Activated naive CD4-positive, alpha-beta T cell treated with anti-CD3 and anti-CD28 coated beads for 36 hours (primary cell): ENCODE data around the gene PITX3. TPM values are rescaled to one million over a fixed set of nuclear protein-coding genes. Genes with fewer than 3 reads are reported as not detected.
A peak's percentile ranks its signal among the peaks of the same experiment; 100 is the strongest.

Source experiments
- CTCF ChIA-PET: fragments of 350-600 bp; sonication (Branson Sonifier 250); formaldehyde crosslinking; loops from one replicate; lab custom pipeline; 2021; ENCODE audit warnings: antibody characterized with exemption; lab: Charles Lee
- DNase-seq: peaks from one replicate; pipeline ENCODE4 v3.0.0-alpha.2; 2020
- H3K27ac Mint-ChIP-seq: one replicate; pipeline ENCODE4 v1.8.0; 2021; ENCODE audit warnings: mild to moderate bottlenecking, mixed read lengths
- H3K27me3 Mint-ChIP-seq: one replicate; pipeline ENCODE4 v1.8.0; 2021; ENCODE audit warnings: low read depth, mixed read lengths
- H3K36me3 Mint-ChIP-seq: one replicate; pipeline ENCODE4 v1.8.0; 2021; ENCODE audit warnings: low read depth, mixed read lengths
- H3K4me1 Mint-ChIP-seq: one replicate; pipeline ENCODE4 v1.8.0; 2021; ENCODE audit warnings: low read depth, mixed read lengths
- H3K4me3 Mint-ChIP-seq: one replicate; pipeline ENCODE4 v1.8.0; 2021; ENCODE audit warnings: mild to moderate bottlenecking, moderate library complexity, mixed read lengths
- H3K9me3 Mint-ChIP-seq: one replicate; pipeline ENCODE4 v1.8.0; 2021; ENCODE audit warnings: mixed read lengths
- intact Hi-C: fragments of 100-400 bp; cut with micrococcal nuclease; formaldehyde crosslinking; loops from one replicate; pipeline ENCODE4 v1.15.1; 2023
- total RNA-seq, 2 experiments: library from RNA; stranded (reverse); gene quantifications; one replicate each; pipeline ENCODE4 v1.2.3, GENCODE V29; 2021

The PITX3 gene
- total RNA-seq, 2 experiments from 2014 or later = 0.14 TPM; not detected in 1

GRCh38 chr10:102236006-102236405 lies 5.3 kb downstream of the PITX3 start:
- Mint-ChIP-seq H3K36me3 (no peaks in the 10 kb centered on the region), H3K27ac (no peak overlapping the region), H3K27me3 (peaks cover 41% of the 10 kb centered on the region), H3K4me1 (peaks cover 5% of the 10 kb centered on the region), H3K4me3 (no peak overlapping the region), H3K9me3 (no peaks in the 10 kb centered on the region)
- DNase-seq = no peak
- CTCF ChIA-PET = interaction anchor here (2.4 to 16.9 kb wide), 2 partner anchors 31 to 118 kb away, joined by 5 to 685 read pairs; no protein-coding TSS in a partner anchor
- intact Hi-C loops = no loop called here

- H3K4me1 Mint-ChIP-seq = peaks cover 4% of the 10 kb centered on the region
- intact Hi-C loops = no loop called here
- H3K4me3 Mint-ChIP-seq = no peak overlapping the region
- no peak overlapping the region for H3K27ac Mint-ChIP-seq
- no peak for DNase-seq
- H3K9me3 Mint-ChIP-seq = no peaks in the 10 kb centered on the region
- H3K36me3 Mint-ChIP-seq = no peaks in the 10 kb centered on the region
- H3K27me3 Mint-ChIP-seq = peaks cover 38% of the 10 kb centered on the region
- CTCF ChIA-PET = interaction anchor here (1.1 to 16.9 kb wide), 3 partner anchors 31 to 129 kb away, joined by 3 to 685 read pairs (median 5); no protein-coding TSS in a partner anchor
Measured at GRCh38 chr10:102235598-102235920, 5.8 kb downstream of the PITX3 start.

- Mint-ChIP-seq H3K4me1 (peaks cover under 1% of the 10 kb centered on the region), H3K9me3 (no peaks in the 10 kb centered on the region), H3K27ac (no peak overlapping the region), H3K36me3 (no peaks in the 10 kb centered on the region), H3K27me3 (peaks cover 35% of the 10 kb centered on the region), H3K4me3 (no peak overlapping the region)
- DNase-seq = no peak
- CTCF ChIA-PET = interaction anchor here (0.5 to 16.9 kb wide), 4 partner anchors 9 to 129 kb away, joined by 3 to 685 read pairs (median 4); partner anchors contain the start of gene ELOVL3
- intact Hi-C loops = no loop called here
Measured at GRCh38 chr10:102234888-102235597, 6.3 kb downstream of the PITX3 start.

GRCh38 chr10:102233997-102234396 lies 7.3 kb downstream of the PITX3 start:
- no peaks in the 10 kb centered on the region for H3K9me3 Mint-ChIP-seq
- no peak for DNase-seq
- CTCF ChIA-PET = interaction anchor here (0.6 to 16.9 kb wide), 5 partner anchors 14 to 194 kb away, joined by 3 to 685 read pairs (median 3); no protein-coding TSS in a partner anchor
- H3K36me3 Mint-ChIP-seq = no peaks in the 10 kb centered on the region
- H3K4me3 Mint-ChIP-seq = no peak overlapping the region
- no peak overlapping the region for H3K27ac Mint-ChIP-seq
- H3K4me1 Mint-ChIP-seq = peaks cover 3% of the 10 kb centered on the region
- intact Hi-C loops = no loop called here
- H3K27me3 Mint-ChIP-seq = peaks cover 40% of the 10 kb centered on the region

GRCh38 chr10:102231357-102232318 lies 9.7 kb downstream of the PITX3 start:
- peaks cover 52% of the 10 kb centered on the region for H3K27me3 Mint-ChIP-seq
- peak overlapping the region; percentile 60 for H3K4me3 Mint-ChIP-seq
- H3K9me3 Mint-ChIP-seq = no peaks in the 10 kb centered on the region
- CTCF ChIA-PET = interaction anchor here (0.6 to 16.9 kb wide), 48 partner anchors 8 to 1047 kb away, joined by 3 to 685 read pairs (median 6); partner anchors contain the start of genes C10orf95, FBXL15, GBF1 and NFKB2
- peak; percentile 78 for DNase-seq
- intact Hi-C loops = loop anchor here (1.0 to 2.0 kb wide), 5 partner anchors 116 to 353 kb away; no protein-coding TSS in a partner anchor
- H3K4me1 Mint-ChIP-seq = peaks cover 4% of the 10 kb centered on the region
- H3K36me3 Mint-ChIP-seq = no peaks in the 10 kb centered on the region
- H3K27ac Mint-ChIP-seq = no peak overlapping the region

GRCh38 chr10:102230861-102231356 lies 10.4 kb downstream of the PITX3 start:
- no peaks in the 10 kb centered on the region for H3K36me3 Mint-ChIP-seq
- no peaks in the 10 kb centered on the region for H3K9me3 Mint-ChIP-seq
- peak overlapping the region; percentile 60 for H3K4me3 Mint-ChIP-seq
- peaks cover 54% of the 10 kb centered on the region for H3K27me3 Mint-ChIP-seq
- peak; percentile 63 for DNase-seq
- CTCF ChIA-PET = interaction anchor here (0.6 to 16.9 kb wide), 48 partner anchors 9 to 482 kb away, joined by 3 to 685 read pairs (median 6); partner anchors contain the start of genes C10orf95, FBXL15, GBF1 and NFKB2
- H3K4me1 Mint-ChIP-seq = peaks cover 10% of the 10 kb centered on the region
- no peak overlapping the region for H3K27ac Mint-ChIP-seq
- intact Hi-C loops = loop anchor here (1.0 to 2.0 kb wide), 6 partner anchors 116 to 354 kb away; no protein-coding TSS in a partner anchor

- peak; percentile 38 for DNase-seq
- Mint-ChIP-seq H3K4me1 (peaks cover 11% of the 10 kb centered on the region), H3K9me3 (no peaks in the 10 kb centered on the region), H3K4me3 (peak overlapping the region; percentile 67), H3K36me3 (no peaks in the 10 kb centered on the region), H3K27ac (no peak overlapping the region), H3K27me3 (peaks cover 49% of the 10 kb centered on the region)
- CTCF ChIA-PET = interaction anchor here (0.6 to 16.9 kb wide), 45 partner anchors 9 to 482 kb away, joined by 3 to 685 read pairs (median 8); partner anchors contain the start of genes C10orf95, FBXL15, GBF1 and NFKB2
- intact Hi-C loops = loop anchor here (1.0 to 2.0 kb wide), 2 partner anchors 164 to 354 kb away; no protein-coding TSS in a partner anchor
Measured at GRCh38 chr10:102230264-102230860, 10.9 kb downstream of the PITX3 start.

- Mint-ChIP-seq H3K4me3 (peak overlapping the region; percentile 67), H3K27me3 (peaks cover 48% of the 10 kb centered on the region), H3K9me3 (no peaks in the 10 kb centered on the region), H3K4me1 (peaks cover 11% of the 10 kb centered on the region), H3K27ac (no peak overlapping the region), H3K36me3 (no peaks in the 10 kb centered on the region)
- peak; percentile 90 for DNase-seq
- CTCF ChIA-PET = interaction anchor here (0.5 to 16.9 kb wide), 47 partner anchors 10 to 445 kb away, joined by 3 to 685 read pairs (median 7); partner anchors contain the start of genes C10orf95, FBXL15, GBF1 and NFKB2
- intact Hi-C loops = loop anchor here (1.0 to 2.0 kb wide), 6 partner anchors 61 to 366 kb away; no protein-coding TSS in a partner anchor
Measured at GRCh38 chr10:102229810-102230263, 11.5 kb downstream of the PITX3 start.

- CTCF ChIA-PET = interaction anchor here (0.7 to 16.9 kb wide), 13 partner anchors 8 to 357 kb away, joined by 3 to 685 read pairs (median 4); partner anchors contain the start of gene FBXL15
- intact Hi-C loops = no loop called here
- Mint-ChIP-seq H3K36me3 (no peaks in the 10 kb centered on the region), H3K27me3 (peaks cover 38% of the 10 kb centered on the region), H3K27ac (no peak overlapping the region), H3K4me3 (no peak overlapping the region), H3K4me1 (peaks cover 11% of the 10 kb centered on the region), H3K9me3 (no peaks in the 10 kb centered on the region)
- DNase-seq = no peak
Measured at GRCh38 chr10:102227050-102227449, 14.3 kb downstream of the PITX3 start.

- no peaks in the 10 kb centered on the region for H3K9me3 Mint-ChIP-seq
- CTCF ChIA-PET = interaction anchor here (0.8 to 16.9 kb wide), 14 partner anchors 8 to 692 kb away, joined by 3 to 685 read pairs (median 4); partner anchors contain the start of genes CNNM2 and FBXL15
Measured at GRCh38 chr10:102226542-102226870, 14.8 kb downstream of the PITX3 start.

More at GRCh38 chr10:102226542-102226870, 14.8 kb downstream of the PITX3 start:
- no peak for DNase-seq
- no peak overlapping the region for H3K27ac Mint-ChIP-seq
- intact Hi-C loops = no loop called here
- H3K4me1 Mint-ChIP-seq = peaks cover 11% of the 10 kb centered on the region
- peak overlapping the region; percentile 48 for H3K4me3 Mint-ChIP-seq
- peaks cover 35% of the 10 kb centered on the region for H3K27me3 Mint-ChIP-seq
- no peaks in the 10 kb centered on the region for H3K36me3 Mint-ChIP-seq
